Muscle of arm (tissue), 12 donors: Measurements from ENCODE around the gene SHC4. TPM values are rescaled to one million over a fixed set of nuclear protein-coding genes. Genes with fewer than 3 reads are reported as not detected.
A peak's percentile ranks its signal among the peaks of the same experiment; 100 is the strongest.
"Not testable (repeated sequence)": the region's sequence is repeated elsewhere in the genome, so short reads cannot be mapped to it uniquely, and the experiment has no call there.

Source experiments
- DNase-seq: peaks from one replicate; pipeline ENCODE4 v3.0.0-alpha.2; 2013
- polyA plus RNA-seq, 12 donors: library from polyadenylated mRNA; unstranded; fragments of 120-200 nt; gene quantifications; one replicate each; pipeline ENCODE4 v1.2.1, GENCODE V29; 2013; ENCODE audit not compliant: insufficient read length in 12 of 12

SHC4 gene
- polyA plus RNA-seq, 12 donors, result 1.1 to 3.2 (median 2.3) TPM; not detected in 2

DNA sequence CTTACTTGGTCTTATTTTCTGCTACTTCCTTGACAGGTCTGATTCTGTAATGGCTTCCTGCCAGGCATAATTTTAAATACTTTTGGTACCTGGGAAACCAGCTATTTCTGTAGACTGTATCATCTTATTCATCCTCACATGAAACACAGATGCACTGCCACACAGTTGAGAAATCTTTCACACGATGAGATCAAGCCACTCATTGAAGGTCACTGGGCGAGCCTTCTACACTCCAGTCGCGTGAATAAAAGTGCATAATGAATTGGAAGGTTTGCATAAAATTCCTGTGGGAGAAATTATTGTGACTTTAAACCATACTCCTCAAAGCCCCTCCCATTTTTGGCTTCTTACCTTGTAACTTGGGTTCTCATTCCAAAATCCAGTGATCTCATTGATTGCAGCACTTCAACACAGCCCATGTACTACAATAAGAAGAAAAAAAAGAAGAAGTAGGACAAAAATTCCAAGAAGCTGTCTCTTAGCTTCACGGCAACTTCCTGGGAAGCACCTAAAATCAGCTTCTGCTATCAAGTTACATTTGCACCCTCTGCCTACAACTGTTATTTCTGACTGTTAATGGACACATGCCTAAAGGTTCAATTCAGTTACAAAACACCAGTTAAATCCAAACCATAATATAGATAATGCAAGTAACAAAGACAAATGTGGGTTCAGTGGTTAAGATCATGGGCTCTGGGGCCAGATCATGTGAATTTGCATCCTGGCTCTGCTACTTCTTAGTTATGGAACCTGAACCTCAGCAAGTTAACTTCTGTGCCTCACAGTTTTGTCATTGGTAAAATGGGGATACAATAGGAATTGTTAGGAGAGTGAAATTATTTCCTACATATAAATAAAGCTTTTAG is 39.0 kb downstream of the SHC4 start:
- no peak for DNase-seq

DNA sequence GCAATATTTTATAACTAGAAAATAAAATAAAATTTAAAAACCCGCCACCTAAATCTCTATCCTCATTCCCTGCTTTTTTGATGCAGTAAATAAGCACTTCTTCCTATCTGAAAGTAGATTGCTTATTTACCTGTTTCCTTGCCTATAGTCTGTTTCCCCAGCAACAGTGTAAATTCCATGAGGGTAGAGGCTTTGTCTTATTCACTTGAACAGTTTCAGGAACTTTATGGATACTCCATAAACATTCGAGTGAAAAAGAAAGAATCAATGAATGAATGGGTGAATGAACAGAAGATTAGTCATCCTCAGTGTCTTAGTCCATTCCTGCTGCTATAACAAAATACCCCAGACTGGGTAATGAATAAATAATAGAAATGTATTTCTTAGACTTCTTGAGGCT is 41.7 kb downstream of the SHC4 start:
- no peak for DNase-seq

DNA sequence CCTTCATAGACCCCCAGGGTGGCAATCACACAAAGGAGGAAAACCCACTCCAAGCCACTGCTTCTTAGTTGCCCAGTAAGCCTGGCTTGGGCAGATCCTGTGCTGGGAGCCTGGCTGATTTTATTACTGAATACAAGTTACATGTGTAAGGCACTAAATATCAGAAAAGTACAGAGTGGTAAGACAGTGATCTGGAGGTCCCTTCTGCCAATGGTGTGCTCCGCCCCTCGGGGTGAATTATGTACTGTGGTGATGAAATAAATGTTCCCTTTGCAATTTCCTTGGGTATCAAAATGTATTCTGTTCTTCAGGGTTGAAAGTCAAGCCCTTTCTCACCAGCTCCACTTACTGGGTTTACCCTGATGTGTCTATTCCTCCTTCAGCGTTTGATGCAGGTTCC is 47.0 kb downstream of the SHC4 start:
- DNase-seq, result no peak

DNA sequence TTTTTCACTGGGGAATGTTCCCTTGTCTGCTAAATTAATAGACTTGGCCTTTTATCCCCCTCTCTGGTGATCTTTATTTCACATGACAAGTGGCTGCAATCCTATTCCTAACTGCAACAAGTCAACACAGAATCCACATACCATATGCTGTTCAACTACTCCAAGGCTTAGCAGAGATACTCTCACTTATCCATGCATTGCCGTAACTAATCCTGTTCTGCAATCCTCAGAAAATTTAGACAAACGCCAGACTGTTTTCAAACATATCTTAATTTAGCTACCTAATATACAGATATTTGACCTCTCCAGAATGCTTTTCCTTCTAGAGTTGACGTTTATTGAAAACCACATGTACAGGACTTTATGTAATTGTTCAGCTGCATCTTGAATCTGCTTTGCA is 47.9 kb downstream of the SHC4 start:
- DNase-seq, result no peak

DNA sequence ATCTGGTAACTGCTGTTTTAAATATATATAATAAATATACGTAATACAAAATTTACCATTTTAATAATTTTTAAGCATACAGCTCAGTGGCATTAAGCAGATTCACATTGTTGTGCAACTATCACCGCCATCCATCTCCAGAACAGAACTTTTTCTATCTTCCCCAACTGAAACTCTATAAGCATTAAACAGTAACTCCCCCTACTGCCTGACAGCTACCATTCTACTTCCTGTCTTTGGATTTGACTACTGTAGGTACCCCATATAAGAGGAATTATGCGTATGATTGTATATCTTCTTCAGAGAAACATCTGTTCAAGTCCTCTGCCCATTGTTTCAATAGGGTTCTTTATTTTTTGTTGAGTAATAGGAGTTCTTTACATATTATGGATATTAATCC is 49.0 kb downstream of the SHC4 start:
- no peak for DNase-seq

DNA sequence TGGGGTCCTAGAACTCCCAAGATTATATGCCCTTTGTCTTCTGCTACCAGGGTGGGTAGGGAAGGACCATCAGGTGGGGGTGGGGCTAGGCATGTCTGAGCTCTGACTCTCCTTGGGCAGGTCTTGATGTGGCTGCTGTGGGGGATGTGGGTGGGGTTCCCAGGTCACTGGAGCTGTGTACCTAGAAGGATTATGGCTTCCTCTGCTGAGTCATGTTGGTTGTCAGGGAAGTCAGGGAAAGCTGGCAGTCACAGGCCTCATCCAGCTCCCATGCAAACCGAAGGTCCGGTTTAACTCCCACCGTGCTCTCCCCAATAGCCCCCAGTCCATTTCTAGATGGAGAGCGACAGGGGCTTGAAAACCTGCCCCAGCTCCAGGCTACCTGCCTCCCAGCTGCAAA is 50.6 kb downstream of the SHC4 start:
- DNase-seq, result no peak

DNA sequence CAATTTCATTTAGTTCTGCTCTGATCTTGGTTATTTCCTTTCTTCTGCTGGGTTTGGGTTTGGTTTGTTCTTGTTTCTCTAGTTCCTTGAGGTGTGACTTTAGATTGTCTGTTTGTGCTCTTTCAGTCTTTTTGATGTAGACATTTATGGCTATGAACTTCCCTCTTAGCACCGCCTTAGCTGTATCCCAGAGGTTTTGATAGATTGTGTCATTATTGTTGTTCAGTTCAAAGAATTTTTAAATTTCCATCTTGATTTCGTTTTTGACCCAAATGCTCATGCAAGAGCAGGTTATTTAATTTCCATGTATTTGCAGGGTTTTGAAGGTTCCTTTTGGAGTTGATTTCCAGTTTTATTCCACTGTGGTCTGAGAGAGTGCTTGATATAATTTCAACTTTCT is 53.2 kb downstream of the SHC4 start:
- DNase-seq, result not testable (repeated sequence)

DNA sequence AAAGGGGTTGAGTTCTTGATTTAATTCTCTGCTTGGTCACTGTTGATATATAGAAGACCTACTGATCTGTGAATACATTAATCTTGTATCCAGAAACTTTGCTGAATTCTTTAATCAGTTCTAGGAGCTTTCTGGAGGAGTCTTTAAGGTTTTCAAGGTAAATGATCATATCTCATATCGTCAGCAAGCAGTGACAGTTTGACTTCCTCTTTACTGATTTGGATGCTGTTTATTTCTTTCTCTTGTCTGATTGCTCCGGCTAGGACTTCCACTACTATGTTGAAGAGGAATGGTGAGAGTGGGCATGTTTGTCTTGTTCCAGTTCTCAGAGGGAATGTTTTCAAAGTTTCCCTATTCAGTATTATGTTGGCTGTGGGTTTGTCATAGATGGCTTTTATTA is 54.4 kb downstream of the SHC4 start:
- not testable (repeated sequence) for DNase-seq

DNA sequence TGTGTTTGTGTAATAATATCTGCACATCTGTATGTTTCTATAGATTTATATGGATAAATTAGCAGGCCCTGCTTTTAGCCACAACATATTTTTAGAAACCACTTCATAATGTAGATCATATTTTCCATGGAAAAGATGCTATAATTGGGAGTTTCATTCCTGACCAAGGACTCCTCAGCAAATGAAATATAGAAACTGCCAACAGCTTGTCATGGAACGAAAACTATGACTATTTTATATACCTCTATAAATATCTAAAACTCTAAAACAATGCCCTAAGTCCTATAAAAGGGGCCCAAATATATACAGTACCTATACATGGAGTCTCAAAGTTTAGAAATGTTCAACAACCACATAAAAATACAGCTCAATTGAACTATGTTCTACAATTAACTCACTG is 57.9 kb downstream of the SHC4 start:
- peak; percentile 36 for DNase-seq

DNA sequence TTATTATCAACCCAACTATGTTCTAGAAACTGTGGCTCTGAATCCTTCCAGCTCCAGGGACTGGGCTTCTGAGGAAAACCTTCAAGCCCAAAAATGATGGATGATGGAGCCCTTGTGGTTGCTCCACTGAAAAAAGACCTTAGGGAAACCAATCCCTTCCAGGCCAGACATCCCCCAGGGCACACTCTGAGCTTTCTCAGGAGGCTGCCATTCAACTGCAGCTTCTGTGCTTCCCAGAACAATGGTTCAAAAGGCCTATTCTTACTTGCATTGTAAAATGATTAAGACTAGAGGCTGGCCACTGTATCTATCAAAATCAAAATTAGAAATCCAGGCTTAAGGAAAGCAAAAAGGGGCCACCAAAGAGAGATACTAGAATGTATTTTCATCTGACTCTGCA is 58.5 kb downstream of the SHC4 start:
- no peak for DNase-seq

DNA sequence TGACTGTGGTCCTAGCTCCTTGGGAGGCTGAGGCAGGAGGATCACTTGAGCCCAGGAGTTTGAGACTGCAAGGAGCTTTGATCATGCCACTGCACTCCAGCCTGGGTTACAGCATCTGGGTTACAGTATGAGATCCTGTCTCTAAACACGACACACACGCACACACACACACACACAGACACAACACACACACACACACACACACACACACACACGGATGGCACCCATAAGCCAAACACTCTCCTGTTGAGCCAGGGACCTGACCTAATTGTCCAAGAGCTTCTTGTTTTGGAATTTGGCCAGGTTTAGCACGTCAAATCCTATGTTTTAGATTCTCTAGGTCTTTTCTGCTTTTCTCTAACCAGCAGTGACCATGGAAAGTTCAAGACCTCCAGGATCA is 59.0 kb downstream of the SHC4 start:
- DNase-seq, result no peak

DNA sequence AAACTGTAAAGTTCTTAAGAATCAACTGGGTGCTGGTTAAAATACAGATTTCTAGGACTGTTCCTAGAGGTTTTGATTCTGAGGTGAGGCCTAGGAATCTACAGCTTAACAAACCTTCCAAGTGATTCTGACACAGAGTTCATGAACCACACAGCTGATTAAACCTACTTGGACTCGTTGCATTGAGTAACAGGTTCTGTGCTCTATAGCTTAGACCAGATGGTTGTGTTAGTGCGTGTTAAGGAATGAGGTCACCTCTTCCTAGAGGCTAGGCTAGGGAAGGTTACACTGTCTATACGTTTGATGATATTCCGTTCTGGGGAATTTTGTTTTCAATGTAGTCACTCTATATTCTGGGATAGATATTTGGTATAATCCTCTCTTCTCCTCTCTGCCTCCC is 63.9 kb downstream of the SHC4 start:
- DNase-seq, result no peak

DNA sequence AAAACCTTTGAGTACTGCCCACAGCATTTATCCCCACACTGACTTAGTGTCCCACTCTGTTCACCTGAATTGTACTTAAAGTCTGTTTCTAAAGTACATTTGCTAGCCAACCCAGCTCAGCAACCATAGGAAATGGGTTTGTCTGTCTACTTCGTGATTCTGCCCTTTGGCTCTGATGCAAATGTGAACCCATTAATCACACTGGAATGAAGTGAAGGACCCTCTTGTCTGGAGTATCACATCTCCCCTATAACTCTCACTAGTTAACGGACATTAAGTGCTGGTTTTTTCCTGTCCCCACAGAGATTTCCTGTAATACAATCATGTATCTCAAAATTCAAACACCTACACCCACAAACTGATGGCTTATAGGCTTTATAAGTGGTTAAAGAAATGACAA is 65.3 kb downstream of the SHC4 start:
- DNase-seq, result no peak

DNA sequence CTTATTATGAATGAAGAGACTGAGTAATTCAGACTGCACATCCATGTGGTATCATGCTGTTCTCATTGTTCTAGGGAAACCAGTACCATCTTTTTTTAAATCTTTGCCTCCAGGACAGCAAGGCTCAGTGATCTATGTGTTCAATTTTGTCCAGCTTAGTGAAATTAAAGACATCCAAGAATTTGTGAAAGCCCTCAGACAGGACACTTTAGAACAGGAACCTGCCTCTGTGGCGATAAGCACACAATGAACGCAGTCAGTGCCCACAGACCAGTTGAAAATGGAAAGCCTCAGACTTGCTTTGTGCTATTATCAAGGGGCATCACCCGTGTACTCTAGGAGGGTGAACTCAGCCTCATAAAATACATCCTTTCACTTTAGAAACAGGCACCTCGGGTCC is 65.7 kb downstream of the SHC4 start:
- no peak for DNase-seq

DNA sequence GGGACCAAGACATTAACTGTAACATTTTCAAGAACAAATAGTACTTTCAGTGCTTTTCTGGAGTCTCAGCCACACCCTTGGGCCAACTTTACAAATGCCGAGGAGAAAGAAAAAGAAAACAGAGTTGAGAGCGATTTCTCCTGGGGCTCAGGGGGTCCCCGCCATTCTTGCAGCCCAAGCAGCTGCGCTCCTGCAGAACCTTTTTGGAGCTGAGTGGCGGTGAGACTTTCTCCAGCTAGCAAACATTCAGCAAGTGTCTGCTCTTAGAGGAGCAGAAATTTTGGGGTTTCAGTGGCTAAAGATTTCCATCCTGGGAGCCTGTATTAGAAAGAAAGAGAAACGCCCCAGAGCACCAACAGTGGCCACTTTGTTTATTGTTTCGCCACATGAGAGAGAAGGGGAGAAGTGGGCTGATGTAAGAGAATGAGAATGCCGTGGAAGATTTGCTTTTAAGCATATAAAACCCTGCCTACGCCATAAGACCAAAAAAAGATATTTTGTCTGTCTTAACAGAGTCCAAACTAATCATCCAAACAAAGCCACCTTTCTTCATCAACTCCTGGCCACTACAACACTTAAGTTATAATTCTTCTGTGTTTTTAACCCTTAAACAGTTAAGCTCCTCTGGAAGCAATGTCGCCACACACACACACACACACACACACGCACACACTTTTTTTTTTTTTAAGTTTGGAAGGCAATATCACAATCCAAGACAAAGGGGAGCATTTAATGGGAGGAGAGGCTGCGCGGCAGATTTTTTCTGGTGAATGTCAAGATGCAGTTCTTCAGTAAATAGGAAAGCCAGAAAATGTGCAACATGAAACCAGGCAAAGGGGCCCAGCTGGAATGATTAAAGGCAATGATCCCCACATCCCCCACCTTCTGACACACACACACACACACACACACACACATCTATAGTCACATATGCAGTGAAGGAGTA is 66.6 kb downstream of the SHC4 start:
- peak; percentile 74 for DNase-seq

DNA sequence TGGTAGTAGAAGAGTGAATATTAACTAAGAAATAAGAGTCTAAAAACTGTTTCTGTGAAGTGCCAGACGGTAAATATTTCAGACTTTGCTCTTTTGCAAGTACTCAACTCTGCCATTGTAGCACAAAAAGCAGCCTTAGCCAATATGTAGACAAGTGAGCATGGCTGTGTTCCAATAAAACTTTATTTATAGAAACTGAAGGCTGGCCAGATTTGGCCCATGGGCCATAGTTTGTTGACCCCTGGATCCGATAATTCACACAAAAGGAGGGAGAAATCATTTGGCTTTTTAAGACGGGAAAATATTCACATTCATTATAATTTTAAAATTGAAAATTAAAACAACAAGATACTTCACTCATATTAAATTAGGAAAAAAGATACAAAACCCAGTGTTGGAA is 70.4 kb downstream of the SHC4 start:
- DNase-seq, result no peak

DNA sequence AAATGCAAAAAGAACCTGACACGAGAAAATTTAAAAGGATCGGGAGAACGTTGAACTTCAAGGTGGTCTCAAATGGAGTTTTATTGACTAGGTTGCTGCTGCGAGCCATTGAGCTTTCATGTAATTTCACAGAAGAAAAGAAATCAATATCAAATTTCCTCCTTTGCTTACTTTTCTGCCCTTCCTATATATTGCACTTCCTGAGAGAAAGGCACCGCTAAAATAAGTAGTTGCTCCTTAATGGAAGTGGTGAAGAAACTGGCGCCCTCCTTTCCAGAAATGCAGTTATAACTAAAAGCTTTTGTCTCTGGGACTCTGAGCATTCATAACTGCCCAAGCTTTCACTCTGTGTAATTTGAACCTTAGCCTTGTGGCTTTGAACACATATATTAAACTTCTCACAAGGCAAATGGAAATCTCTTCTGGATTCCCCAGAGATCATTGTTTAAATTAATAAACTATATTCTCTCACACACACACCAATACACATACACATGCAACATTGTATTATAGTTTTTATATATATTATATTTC is 72.4 kb downstream of the SHC4 start:
- DNase-seq, result no peak

DNA sequence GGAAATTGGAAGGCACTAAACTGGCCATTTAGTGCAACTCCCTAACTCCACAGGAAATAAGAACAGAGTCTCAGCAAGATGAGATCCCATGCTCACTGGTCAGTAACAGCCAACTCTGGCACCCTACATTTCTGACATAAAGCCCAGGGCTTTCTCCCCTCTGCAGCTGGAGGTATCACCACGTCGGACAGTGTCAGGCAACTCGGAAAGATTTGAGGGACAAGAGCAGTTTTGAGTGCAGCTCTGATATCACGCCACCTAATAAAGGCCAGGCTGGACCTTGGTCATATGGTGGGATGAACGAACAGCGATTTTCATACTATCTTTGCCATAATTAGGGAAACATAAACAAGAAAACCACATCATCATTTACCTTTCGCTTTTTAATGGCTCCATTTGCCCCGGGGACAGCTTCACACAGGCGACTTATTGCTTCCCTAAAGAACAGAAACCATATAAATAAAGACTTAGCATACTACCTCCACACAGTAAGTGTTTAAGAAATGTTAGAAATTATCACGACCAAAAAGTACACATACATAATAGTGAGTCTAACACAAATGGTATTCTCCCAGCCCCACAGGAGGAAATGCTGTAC is 73.2 kb downstream of the SHC4 start:
- no peak for DNase-seq

DNA sequence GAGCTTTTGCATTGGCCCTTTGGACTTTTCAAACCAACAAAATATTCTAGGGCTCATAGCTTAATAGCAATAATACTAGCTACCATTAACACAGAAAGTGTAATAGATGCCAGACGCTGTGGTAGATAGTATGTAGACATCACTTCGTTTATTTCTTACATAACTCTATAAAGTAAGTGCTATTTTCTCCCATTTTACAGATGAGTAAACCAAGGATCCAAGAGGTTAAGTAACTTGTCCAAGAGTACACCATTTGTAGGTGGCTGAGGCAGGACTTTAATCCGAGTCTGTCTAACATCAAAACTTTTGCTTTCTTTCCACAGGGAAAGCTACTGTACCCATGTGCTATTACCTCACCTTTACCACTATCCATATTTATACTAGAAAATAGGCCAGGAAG is 73.8 kb downstream of the SHC4 start:
- no peak for DNase-seq

DNA sequence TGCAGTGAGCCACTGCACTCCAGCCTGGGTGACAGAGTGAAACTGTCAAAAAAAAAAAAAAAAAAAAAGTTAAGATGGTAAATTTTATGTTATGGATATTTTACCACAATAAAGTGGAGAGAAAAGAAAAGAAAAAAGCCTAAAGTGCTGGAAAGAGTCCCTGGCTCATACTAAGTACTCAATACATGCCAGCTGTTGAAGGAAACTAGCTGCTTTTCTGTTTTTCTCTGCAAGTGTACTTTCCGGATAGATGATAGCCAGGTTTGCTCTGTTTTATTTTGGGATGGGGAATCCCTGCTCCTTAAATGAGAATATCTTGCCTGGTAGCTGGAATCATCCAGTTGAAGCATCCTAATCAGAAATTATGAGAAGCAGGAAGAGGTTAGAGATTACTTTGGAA is 74.9 kb downstream of the SHC4 start:
- DNase-seq, result peak; percentile 44

DNA sequence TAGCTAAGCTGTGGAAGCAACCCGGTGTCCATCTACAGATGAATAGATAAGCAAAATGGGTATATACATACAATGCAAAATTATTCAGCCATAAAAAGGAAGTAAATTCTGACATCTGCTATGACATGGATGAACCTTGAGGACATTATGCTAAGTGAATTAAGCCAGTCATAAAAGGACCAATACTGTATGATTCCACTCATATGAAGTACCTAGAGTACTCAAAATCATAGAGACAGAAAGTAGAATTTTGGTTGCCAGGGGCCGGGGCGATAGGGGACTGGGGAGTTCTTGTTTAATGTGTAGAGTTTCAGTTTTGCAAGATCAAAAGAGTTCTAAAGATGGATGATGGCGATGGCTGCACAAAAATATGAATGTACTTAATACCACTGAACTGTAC is 75.5 kb downstream of the SHC4 start:
- no peak for DNase-seq

DNA sequence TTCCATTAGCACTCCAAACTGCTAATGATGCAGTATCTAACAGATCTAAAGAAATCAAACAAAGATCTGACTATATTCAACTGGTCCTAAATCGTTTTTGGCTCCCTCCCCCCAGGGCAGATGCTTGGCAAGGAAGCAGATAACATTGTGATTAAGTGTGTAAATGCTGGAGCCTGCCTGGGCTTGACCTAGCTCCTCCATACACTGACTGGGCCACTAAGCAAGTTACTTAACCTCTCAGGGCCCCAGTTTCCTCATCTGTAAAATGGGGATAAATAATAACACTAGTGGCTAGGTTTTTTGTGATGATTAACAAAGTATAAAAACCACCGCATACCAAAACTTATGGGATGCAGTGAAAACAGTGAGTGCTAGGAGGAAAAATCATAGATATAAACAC is 76.6 kb downstream of the SHC4 start:
- no peak for DNase-seq
